Measurements from ENCODE around the gene GALNS. TPM values are rescaled to one million over a fixed set of nuclear protein-coding genes. Genes with fewer than 3 reads are reported as not detected.
A peak's percentile ranks its signal among the peaks of the same experiment; 100 is the strongest.

Gene GALNS
- total RNA-seq, 1 experiment from 2014 or later, result 29.5 TPM

DNA sequence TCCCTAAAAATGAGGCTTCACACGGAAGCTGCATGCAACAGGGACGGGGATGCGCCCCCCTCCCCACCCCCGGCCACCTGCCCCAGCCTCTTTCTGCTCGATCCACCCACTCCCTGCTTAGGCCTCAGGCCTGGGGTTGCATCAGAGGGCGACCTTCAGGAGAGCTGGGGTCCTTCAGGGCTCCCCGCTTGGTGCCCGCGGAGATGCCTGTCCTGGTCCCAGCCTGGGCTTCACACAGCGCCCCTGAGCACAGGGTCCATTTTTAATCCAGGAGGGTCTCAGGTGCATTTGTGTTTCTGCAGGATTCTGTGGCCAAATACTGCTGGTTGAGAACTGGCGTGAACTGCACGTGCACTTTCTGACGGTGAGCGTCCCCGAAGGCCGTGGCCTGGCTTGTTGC lies 37.6 kb downstream of the GALNS start (continued):
- TF ChIP-seq IRF1 (CRISPR knock-in tag; IDR thresholded peaks at IDR 0.05), result no peak

DNA sequence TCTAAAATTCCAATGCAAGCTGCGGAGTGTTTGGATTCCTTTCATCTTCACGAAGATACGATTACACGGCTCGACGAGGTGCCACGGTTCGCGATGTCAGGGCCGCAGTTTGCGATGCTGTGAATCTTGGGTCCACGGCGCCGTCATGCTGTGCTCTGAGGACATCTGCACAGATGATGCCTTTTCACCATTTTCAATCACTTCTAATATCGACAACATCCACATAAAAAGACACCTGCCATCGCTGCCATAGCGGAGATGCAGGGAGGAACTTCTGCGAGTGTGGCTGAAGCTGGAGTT lies 38.2 kb downstream of the GALNS start:
- TF ChIP-seq, protein P1, sequence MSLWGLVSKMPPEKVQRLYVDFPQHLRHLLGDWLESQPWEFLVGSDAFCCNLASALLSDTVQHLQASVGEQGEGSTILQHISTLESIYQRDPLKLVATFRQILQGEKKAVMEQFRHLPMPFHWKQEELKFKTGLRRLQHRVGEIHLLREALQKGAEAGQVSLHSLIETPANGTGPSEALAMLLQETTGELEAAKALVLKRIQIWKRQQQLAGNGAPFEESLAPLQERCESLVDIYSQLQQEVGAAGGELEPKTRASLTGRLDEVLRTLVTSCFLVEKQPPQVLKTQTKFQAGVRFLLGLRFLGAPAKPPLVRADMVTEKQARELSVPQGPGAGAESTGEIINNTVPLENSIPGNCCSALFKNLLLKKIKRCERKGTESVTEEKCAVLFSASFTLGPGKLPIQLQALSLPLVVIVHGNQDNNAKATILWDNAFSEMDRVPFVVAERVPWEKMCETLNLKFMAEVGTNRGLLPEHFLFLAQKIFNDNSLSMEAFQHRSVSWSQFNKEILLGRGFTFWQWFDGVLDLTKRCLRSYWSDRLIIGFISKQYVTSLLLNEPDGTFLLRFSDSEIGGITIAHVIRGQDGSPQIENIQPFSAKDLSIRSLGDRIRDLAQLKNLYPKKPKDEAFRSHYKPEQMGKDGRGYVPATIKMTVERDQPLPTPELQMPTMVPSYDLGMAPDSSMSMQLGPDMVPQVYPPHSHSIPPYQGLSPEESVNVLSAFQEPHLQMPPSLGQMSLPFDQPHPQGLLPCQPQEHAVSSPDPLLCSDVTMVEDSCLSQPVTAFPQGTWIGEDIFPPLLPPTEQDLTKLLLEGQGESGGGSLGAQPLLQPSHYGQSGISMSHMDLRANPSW (CRISPR knock-in tag; conservative IDR thresholded peaks at IDR 0.05; ENCODE audit: low read depth), result no peak
- no peak for TF ChIP-seq CBFB (CRISPR knock-in tag; IDR thresholded peaks at IDR 0.05; ENCODE audit: low read depth)
- TF ChIP-seq, protein P2, sequence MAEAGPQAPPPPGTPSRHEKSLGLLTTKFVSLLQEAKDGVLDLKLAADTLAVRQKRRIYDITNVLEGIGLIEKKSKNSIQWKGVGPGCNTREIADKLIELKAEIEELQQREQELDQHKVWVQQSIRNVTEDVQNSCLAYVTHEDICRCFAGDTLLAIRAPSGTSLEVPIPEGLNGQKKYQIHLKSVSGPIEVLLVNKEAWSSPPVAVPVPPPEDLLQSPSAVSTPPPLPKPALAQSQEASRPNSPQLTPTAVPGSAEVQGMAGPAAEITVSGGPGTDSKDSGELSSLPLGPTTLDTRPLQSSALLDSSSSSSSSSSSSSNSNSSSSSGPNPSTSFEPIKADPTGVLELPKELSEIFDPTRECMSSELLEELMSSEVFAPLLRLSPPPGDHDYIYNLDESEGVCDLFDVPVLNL (CRISPR knock-in tag; IDR thresholded peaks at IDR 0.05; ENCODE audit: borderline replicate concordance, low read depth), result no peak
- TF ChIP-seq, protein P3, sequence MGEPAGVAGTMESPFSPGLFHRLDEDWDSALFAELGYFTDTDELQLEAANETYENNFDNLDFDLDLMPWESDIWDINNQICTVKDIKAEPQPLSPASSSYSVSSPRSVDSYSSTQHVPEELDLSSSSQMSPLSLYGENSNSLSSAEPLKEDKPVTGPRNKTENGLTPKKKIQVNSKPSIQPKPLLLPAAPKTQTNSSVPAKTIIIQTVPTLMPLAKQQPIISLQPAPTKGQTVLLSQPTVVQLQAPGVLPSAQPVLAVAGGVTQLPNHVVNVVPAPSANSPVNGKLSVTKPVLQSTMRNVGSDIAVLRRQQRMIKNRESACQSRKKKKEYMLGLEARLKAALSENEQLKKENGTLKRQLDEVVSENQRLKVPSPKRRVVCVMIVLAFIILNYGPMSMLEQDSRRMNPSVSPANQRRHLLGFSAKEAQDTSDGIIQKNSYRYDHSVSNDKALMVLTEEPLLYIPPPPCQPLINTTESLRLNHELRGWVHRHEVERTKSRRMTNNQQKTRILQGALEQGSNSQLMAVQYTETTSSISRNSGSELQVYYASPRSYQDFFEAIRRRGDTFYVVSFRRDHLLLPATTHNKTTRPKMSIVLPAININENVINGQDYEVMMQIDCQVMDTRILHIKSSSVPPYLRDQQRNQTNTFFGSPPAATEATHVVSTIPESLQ (CRISPR knock-in tag; IDR thresholded peaks at IDR 0.05), result no peak
- no peak for TF ChIP-seq CTCF (IDR thresholded peaks at IDR 0.05)
- TF ChIP-seq TEAD1 (CRISPR knock-in tag; IDR thresholded peaks at IDR 0.05), result no peak
- no peak for TF ChIP-seq ZNF281 (CRISPR knock-in tag; IDR thresholded peaks at IDR 0.05)
- TF ChIP-seq USF2 (CRISPR knock-in tag; IDR thresholded peaks at IDR 0.05), result no peak
- TF ChIP-seq MLX (CRISPR knock-in tag; IDR thresholded peaks at IDR 0.05), result no peak
- no peak for TF ChIP-seq PRRX2 (CRISPR knock-in tag; IDR thresholded peaks at IDR 0.05)
- TF ChIP-seq MYBL2 (CRISPR knock-in tag; IDR thresholded peaks at IDR 0.05), result no peak
- no peak for TF ChIP-seq ETV6 (CRISPR knock-in tag; IDR thresholded peaks at IDR 0.05)
- no peak for TF ChIP-seq HMGXB4 (CRISPR knock-in tag; IDR thresholded peaks at IDR 0.05)
- TF ChIP-seq, protein P4, sequence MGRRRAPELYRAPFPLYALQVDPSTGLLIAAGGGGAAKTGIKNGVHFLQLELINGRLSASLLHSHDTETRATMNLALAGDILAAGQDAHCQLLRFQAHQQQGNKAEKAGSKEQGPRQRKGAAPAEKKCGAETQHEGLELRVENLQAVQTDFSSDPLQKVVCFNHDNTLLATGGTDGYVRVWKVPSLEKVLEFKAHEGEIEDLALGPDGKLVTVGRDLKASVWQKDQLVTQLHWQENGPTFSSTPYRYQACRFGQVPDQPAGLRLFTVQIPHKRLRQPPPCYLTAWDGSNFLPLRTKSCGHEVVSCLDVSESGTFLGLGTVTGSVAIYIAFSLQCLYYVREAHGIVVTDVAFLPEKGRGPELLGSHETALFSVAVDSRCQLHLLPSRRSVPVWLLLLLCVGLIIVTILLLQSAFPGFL (CRISPR knock-in tag; IDR thresholded peaks at IDR 0.05; ENCODE audit: borderline replicate concordance), result no peak
- POLR2A ChIA-PET, result no interaction called here
- Mint-ChIP-seq H3K4me1 (peaks cover 4% of the 10 kb centered on the region), H3K4me3 (no peak overlapping the region), H3K36me3 (no peaks in the 10 kb centered on the region), H3K27ac (peak overlapping the region; percentile 10; the same call in 1 of the 2 replicates), H3K27me3 (ENCODE audit: low read depth) (no peaks in the 10 kb centered on the region), H3K9me3 (no peaks in the 10 kb centered on the region)
- CTCF ChIA-PET, result interaction anchor here (0.9 to 5.5 kb wide), 4 partner anchors 63 to 349 kb away, joined by 3 to 32 read pairs (median 4); no protein-coding TSS in a partner anchor
- DNase-seq (ENCODE audit: low spot score) (no peak), ATAC-seq (no peak)
